NCI-H748 treated with DMSO at 0.1 percent for 48 hours (cell line): ENCODE measurements around the gene CDK11A.
"Not testable (repeated sequence)": the region's sequence is repeated elsewhere in the genome, so short reads cannot be mapped to it uniquely, and the experiment has no call there.

Source experiments
- DNase-seq: peaks from one replicate; lab custom pipeline; 2025; lab: John Stamatoyannopoulos, UW

The CDK11A gene

DNA sequence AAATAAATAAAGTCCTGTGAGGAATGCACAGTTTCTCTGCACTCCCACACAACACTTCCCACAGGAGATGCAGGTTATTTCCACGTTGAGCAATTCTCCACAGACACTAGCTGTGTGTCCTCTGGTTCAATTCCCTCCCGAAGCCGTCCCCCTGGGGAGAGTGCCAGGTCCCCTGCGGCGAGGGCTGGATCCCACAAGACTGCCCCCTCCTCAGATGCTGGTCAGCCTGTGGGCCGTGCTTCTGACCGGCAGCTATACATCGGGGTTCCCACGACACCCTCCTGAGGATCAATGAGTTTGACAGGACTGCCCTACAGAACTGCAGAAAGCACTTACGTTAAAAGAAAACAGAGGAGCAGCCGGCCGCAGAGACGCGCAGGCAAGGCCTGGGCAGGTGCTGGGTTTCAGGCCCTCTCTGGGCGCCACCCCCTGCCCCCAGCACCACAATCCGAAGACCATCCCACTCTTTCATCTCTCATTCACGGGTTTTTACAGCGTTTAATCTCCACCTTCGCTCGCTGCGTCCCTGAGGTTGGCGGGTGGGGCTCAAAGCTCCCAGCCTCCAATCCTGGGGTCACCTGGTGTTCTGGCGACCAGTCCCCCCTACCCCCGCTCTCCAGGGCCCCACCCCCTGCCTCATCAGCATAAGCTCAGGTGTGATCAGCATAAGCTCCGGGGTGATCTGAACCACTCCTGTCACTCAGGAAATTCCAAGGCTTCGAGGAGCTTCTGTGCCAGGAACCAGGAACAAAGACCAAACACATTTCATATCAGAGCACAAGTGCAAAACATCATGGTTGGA is 40.9 kb downstream of the CDK11A start:
- no peak for DNase-seq

DNA sequence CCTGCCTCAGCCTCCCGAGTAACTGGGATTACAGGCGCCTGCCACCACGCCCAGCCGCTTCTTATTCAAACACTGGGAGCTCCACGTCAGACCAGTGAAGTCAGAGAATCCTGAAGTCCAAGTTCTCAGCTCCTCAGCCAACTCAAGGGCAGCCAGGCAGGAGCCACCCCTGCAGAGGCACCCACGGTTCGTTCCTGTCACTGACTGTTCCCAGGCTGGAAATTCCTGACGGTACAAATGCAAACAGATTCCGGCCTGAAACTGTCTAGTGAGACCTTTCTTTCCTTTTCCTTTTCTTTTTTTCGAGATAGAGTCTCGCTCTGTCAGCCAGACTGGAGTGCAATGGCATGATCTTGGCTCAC is 43.3 kb downstream of the CDK11A start:
- no peak for DNase-seq

DNA sequence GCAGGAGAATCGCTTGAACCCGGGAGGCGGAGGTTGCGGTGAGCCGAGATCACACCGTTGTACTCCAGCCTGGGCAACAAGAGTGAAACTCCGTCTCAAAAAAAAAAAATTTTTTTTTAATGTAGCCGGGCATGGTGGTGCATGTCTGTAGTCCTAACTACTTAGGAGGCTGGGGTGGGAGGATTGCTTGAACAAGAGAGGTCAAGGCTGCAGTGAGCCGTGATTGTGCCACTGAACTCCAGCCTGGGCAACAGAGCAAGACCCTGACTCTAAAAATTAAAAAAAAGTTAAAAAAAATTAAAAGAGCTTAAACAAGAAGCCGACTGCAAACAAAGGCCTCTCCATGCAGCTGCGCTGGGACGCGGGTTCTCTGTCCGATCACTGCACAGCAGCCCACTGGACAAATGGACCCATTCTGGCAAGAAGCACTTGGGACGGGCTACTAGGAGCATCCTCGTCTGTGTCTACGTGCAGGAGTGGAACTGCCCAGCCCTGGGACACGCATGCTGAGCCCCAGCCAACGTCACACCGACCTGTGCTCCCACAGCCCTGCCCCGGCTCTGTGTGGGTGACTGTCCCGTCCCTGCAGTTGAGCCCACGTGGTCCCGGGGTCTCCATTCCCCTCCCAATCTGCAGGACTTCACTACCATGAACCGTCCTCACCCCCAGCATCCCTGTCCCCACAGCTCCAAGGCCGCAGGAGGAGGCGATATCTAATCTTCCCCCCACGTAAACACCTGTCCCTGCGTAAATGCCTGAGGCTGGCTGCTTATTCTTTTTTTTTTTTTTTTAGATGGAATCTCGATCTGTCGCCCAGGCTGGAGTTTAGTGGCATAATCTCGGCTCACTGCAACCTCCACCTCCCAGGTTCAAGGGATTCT is 43.9 kb downstream of the CDK11A start:
- DNase-seq = no peak

DNA sequence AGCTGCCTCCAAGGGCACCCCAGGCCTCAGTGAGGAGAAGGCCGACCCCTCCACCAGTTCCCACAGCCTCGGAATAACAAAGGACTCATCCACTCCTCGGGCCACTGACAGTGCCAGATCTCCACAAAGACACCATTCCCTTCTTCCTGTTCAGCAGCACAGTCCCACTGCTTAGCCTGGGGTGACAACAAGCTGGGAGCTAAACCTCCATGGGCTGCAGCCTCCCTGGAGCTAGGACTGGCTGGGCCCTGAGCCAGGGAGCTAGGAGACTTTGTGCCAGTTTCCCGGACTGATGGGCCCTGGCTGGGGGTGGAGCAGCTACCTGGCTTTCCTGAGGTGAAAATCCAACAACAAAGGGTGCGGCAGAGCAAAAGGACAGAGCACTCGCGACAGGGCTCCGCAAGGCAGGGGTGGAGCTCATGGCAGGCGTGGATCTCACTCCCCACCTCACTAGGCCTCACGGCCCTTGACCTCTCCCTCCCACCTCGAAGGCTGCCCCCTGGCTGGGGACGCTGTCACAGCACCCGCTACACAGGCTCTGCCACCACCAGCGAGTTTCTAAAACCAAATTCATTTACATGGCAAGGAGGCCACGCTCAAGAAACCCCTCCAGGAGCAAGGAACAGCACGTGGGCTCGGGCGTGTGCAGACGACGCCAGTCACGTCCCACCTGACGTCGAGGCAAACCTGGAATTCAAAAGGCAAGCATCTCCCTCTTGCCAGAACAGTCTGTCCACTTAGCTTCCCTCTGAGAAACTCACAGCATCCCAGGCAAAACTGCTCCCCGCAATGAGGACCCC is 45.4 kb downstream of the CDK11A start:
- no peak for DNase-seq

DNA sequence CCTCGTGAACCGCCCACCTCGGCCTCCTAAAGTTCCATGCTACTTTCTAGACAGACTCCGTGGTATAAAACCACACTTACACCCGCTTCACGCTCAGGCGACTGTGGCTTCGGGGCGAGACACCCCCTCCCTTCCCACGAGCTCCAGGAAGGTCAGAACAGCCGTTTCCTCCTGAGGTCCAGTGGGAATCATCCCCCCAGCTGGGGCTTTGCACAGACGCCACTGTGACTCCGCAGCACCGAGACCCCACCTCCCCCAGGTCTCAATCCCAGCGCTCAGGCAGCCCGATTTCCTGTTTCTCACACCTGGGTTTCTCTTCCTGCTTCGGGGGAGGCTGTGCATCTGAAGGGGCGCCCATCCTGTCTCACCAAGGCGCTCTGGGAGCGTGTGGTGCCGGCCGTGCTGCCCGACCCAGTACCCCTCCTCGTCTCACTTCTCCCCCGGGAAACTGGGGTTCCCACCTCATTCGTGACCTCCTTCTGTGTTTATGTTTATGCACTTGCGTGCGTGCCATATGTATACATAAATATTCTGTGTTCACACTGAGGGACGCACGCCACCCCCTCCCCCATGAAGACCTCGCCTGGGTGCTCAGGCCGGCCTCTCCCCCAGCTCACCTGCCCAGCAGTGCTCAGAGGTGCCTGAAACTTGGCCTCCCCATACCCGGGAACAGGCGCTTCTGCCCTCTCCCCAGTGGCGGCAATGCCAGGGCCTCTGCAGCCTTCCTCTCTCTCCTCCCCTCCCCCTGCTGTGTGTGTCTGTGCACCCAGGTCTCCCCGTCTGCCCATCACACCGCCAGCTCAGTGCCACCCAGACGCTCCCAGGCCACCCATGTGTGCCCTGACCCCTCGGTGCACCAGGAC is 46.2 kb downstream of the CDK11A start:
- DNase-seq = no peak

DNA sequence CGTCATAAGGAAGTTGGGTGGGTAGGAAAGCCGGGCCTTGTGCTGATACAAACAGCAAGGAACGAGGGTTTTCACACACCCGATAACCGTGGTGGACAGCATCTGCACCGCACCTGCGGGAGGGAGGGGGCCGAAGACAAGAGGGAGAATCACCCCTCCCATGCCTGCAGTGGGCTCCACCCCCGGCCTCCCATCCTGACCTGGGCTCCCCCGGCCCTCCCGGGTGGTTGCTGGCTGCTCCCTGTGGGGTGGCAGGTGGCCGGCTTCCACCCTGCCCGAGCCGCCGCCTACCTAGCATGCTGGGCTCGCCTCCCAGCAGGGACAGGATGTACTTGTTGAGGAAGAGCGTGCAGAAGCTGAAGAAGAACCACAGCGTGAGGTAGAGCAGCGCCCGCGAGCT is 48.1 kb downstream of the CDK11A start:
- not testable (repeated sequence) for DNase-seq

DNA sequence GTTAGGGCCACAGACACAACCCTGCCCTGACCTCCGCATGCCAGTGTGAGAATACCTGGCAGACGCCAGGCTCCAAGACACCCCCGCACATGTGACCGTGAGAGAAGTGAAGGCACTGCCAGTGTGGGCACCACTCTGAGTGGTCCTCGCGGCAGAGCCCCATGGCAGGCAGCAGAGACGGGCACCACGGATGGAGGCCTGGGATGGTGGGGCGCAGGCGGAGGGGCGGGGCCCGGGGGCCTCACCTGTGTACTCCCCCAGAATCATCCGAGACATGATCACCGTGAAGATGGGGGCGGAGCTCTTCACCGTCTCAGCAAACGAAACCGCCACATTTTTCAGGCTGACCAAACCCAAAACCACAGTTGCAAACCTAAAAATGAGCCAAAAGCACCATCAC is 48.9 kb downstream of the CDK11A start:
- not testable (repeated sequence) for DNase-seq

DNA sequence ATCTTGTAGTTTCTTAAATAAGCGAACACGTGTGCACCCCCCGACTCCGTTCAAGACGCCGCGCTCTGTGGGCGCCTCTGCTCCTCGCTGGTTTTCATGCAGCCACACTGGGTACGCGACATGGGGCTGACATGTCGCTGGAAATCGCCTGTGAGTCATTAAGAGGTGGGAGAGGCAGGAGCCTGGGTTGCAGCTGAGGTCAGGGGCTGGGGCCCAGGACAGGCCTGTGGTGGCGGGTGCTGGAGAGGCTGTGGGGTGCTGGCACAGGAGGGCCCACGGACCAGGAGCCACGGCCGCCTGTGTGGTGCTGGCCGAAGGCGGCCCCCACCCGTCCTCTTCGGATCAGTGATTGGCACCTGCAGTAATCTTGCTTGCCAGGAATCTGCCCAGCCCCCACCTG is 49.4 kb downstream of the CDK11A start:
- not testable (repeated sequence) for DNase-seq

DNA sequence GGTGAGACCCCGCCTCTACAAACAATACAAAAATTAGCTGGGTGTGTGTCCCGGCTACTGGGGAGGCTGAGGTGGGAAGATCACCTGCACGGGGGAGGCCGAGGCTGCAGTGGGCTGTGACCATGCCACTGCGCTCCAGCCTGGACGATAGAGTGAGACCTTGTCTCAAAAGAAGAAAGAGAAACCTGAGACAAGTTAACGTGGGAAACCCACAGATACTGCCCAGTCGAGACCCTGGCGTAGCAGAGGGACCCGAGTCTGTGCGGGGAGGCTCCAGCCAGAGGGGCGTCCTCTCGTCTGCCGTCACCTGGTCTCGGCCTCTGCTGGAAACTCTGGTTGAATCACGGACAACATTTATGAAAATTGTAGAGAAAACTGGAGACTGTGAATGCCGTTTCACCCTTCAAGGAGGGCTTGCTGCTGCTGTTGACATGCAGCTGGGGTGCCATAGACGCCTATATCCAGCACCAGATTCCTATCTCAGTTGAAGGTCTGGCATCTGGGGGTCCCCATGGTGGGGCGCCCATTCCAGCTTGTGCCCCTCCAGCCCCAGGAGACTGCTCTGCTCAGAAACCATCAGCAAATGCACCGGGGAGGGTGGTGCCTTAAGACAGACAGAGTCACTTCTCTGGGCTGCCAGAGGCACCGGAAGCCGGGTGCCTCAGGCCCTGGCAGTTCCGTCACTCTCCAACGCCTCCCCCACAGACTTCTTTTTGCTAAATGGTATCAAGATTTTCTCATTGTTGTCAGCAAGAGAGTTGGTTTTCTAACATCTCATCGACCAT is 51.8 kb downstream of the CDK11A start:
- no peak for DNase-seq

DNA sequence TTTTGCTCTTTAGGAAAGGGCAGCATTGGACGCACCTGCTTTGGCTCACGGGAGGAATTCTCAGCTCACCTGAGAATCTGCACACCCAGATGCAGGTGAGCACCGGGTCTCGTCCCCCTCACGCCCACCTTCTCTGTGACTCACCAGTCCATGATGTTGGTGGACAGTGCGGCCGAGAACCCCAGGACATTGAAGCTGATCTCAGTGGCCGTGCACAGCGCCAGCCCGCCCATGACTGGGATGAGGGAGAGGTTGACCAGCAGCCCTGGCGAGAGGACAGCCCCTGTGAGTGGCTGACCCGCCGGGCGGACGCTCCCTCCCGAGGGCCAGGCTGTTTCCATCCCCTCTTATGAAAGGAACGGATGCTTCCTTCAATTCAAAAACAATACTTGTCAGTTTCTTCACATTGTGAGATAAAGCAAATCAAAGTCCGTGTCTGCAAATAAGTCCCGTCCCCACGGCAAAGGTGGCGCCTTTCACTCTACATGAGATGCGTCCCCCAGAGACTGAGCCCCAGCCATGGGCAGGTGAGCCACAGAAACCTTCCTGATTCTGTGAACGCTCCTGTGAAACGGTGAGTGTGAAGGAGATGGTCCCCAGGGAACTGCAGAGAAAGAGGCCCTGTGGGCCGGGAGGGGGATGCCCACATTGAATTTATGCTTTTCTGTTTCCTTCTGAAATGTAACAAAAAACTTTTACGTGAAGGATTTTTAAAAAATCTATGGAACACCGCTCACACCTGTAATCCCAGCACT is 52.6 kb downstream of the CDK11A start:
- DNase-seq = no peak

DNA sequence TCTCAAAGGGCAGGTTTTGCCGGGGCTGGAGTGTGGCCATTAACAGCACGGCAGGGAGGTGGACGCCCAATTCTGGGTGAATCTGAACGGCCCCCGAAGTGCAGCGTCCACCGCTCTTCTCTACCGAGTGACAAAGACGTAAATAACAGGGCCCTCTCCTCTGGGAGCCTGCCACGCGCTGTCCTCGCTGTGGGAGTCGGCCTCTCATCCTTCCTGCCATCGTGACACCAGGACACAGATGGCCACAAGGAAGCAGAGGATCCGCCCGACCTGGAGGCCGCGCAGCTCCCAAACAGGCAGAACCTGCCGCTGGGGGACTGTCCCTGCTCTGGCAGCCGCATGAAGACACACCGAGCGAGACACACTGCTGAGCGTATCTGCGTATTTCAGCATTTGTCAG is 53.3 kb downstream of the CDK11A start:
- DNase-seq = no peak

DNA sequence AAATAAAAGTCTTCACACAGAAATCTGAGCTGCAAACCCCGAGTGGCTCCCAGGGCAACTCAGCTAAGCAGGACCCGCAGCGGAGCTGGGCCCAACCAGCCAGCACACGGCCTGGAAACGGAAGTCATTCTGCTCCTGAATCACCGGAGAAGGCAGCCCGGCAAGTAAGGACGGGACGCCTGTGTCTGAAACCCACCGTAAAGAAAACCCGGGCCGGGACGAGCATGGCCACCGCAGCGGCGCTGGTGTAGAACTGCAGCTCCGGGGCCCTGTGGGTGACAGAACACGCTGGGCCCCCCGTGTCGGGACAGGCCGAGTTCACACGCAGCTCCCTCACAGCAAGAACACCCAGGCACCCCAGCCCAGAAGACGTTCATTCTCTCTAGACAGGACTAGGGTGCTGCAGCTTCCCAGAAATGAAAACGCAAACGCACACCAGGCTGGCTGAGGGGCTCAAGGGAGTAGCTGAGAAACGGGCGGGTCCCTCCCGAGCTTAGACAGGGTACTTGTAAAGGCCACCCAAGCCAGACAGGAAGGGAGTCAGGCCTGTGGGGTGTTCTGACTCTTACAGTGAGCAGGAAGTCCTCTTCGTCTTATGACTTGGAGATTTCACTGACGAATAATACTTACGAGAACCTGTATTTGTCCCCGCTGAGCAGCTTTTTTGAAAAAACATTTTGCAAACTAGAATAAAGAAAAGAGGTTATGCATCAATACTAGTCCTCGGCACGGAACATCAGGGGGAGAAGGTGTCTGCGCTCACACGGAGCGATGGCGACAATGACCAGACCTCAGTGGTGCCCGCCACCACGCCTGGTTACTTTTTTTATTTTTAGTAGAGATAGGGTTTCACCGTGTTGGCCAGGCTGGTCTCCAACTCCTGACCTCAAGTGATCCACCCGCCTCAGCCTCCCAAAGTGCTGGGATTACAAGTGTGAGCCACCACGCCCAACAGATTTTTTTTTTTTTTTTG is 54.4 kb downstream of the CDK11A start:
- no peak for DNase-seq

DNA sequence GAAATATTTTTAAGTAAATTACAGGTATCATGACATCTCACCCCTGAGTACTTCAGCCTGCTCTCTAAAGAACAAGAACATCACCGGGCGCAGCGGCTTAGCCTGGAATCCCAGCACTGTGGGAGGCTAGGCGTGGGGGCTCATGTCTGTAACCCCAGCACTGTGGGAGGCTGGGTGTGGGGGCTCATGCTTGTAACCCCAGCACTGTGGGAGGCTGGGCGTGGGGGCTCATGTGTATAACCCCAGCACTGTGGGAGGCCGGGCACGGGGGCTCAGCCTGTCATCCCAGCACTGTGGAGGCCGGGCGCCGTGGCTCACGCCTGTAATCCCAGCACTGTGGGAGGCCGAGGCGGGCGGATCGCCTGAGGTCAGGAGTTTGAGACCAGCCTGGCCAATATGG is 57.6 kb downstream of the CDK11A start:
- DNase-seq = no peak

DNA sequence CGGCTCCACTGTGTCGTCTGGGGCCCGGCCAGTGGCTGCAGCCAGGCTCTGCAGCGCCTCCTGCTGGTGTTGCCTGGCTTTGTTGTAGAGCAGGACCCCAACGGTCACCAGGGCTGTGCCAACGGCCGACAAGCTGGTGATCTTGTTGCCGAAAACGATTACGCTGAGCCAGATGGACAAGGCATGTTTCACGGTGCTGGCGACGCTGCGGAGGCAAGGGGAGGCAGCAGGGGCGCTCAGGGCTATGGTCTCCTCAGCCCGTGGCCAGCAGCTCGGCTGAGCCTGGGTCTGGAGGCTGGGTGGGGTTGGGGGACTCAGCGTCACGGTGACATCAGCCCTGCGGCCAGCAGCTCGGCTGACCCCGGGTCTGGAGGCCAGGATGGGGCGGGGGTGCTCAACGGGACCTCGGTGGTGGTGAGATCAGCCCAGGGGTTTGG is 58.3 kb downstream of the CDK11A start:
- no peak for DNase-seq

DNA sequence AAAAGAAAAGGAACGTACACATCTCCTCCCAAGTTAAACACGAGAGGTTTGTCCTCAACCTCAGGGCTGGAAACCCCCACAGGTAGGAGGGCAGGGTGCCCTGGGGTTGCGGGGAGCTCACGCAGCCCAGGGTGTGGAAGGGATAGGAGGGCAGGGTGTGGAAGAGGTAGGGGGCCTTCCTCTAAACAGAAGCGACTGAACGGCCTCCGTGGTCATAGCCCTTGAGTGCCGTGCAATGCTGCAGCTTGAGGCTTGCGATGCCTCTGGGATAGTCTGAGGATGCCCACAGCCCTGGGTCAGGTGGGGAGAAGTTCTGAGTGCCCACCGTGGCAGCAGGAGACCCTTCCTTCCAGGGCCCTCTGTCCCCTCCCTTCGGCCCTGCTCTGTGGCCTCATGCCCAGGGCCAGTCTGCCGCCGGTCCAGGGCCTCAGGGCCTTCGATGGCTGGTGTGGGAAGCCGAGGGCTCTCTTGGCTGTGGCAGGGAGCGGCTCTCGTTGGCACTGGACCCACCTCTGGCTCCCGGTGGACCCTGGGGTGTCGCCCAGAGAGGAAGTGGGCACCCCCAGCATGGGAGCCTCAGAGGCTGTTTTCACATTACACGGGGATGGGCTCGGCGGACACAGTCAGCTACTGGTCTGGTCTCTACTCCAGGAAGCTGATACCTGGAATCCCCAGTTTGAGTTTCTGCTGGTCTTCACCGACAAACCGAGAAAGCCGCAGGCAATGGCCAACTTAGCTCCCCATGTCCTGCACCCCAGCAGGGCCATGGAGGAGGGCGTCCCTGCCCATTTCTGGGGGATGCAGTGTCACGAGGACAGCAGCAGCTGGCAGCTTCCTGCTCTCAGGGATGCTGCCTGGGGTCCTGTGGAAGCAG is 59.0 kb downstream of the CDK11A start:
- DNase-seq = no peak

DNA sequence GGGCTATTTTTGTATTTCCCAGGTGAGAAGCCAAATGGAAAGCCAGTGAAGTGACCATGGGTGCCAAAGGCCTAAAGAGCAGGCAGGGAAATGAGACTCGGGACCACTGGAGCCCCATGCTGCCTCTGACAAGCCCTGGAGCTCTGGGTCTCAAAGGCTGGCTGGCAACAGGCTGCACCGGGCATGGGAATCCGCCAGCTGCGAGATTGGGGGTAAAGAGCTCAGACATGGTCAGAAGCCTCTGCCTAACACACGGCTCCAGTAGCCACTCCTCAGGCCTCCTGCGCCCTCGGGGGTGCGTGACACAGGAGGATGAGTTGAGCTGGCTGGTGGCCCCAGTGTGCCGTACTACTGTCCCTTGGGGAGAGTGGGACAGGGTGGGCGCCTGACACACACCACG is 59.8 kb downstream of the CDK11A start:
- not testable (repeated sequence) for DNase-seq

DNA sequence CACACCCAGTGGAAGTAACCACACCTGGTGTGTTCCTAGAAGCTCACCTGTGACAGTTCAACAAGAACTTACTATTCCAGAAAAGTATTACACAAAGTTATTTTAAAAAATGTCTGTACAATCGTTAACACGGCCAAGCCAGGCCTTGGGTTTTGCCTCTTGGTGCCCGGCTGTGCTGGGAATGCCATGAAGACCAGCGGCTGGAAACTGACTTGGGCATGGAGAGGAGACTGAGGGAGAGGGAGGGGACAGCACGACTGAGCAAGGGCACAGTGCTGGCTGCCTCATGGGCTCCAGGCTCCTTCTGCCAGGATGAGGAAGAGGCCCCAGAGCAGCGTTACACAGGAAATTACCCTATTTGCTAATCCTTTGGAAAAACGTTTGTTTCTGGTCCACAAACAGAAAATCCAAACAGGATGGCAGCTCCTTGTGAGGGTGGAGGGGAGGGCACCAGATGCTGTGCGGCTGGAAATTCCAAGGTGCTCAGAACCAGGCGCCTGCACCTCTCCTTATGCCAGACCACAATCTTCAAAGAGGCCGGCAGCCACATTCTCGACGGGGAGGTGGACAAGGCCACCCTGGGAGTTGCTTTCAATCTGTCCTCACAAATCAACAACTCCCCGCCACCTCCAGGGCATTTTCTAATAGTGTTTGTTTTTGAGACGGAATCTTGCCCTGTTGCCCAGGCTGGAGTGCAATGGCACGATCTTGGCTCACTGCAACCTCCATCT is 61.2 kb downstream of the CDK11A start:
- DNase-seq = not testable (repeated sequence)
